HT1080 (cell line): Measurements from ENCODE around the gene PET100. TPM values are rescaled to one million over a fixed set of nuclear protein-coding genes. Genes with fewer than 3 reads are reported as not detected.

Experiments used
- DNase-seq: peaks from one replicate; pipeline ENCODE4 v3.0.0-alpha.2; 2015; ENCODE audit warnings: low read depth
- total RNA-seq: library from RNA; depleted of rRNA; stranded (reverse); fragments of >200 nt; shearing (Covaris generic); gene quantifications from 2 replicates; pipeline ENCODE4 v1.2.3, GENCODE V29; 2014

The PET100 gene
- total RNA-seq, 1 experiment from 2014 or later: 18.5 TPM

- no peak for DNase-seq
These were observed 17.9 kb upstream of the PET100 start for GRCh38 chr19:7611541-7612279.

DNA sequence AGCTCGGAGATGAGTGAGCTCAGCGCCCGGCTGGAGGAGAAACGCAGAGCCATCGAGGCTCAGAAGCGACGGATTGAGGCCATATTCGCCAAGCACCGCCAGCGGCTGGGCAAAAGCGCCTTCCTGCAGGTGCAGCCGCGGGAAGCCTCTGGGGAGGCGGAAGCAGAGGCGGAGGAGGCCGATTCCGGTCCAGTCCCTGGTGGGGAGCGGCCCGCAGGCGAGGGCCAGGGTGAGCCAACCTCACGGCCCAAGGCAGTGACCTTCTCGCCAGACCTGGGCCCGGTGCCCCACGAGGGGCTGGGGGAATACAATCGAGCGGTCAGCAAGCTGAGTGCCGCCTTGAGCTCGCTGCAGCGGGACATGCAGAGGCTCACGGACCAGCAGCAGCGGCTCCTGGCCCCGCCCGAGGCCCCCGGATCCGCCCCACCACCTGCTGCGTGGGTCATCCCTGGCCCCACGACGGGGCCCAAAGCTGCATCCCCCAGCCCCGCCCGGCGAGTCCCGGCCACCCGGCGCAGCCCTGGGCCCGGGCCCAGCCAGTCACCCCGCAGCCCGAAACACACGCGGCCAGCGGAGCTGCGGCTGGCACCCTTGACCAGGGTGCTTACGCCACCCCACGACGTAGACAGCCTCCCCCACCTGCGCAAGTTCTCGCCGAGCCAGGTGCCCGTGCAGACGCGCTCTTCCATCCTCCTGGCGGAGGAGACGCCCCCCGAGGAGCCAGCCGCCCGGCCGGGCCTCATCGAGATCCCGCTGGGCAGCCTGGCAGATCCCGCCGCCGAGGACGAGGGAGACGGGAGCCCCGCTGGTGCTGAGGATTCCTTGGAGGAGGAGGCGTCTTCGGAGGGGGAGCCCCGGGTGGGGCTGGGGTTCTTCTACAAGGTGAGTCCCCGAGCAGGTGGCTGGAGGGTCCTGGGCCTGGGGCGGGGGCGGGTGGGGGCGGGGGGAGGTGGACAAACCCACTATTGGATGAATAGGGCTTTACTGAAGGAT, 17.0 kb upstream of the PET100 start:
- DNase-seq: no peak

- no peak for DNase-seq
These were observed 14.5 kb upstream of the PET100 start for GRCh38 chr19:7614859-7615741.

- no peak for DNase-seq
These were observed 12.4 kb upstream of the PET100 start for GRCh38 chr19:7617172-7617571.

DNA sequence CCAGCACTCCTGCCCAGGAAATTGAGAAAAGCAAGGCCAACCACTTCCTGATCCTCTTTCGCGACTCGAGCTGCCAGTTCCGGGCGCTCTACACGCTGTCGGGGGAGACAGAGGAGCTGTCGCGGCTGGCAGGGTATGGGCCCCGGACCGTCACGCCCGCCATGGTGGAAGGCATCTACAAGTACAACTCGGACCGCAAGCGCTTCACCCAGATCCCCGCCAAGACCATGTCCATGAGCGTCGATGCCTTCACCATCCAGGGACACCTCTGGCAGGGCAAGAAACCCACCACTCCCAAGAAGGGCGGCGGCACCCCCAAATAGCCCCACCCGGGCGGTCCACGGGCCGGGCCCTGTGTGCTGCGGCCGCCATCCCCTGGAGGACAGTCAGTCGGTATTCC, 11.9 kb upstream of the PET100 start:
- DNase-seq: no peak

- DNase-seq: no peak
These were observed 11.2 kb upstream of the PET100 start for GRCh38 chr19:7618348-7618747.

DNA sequence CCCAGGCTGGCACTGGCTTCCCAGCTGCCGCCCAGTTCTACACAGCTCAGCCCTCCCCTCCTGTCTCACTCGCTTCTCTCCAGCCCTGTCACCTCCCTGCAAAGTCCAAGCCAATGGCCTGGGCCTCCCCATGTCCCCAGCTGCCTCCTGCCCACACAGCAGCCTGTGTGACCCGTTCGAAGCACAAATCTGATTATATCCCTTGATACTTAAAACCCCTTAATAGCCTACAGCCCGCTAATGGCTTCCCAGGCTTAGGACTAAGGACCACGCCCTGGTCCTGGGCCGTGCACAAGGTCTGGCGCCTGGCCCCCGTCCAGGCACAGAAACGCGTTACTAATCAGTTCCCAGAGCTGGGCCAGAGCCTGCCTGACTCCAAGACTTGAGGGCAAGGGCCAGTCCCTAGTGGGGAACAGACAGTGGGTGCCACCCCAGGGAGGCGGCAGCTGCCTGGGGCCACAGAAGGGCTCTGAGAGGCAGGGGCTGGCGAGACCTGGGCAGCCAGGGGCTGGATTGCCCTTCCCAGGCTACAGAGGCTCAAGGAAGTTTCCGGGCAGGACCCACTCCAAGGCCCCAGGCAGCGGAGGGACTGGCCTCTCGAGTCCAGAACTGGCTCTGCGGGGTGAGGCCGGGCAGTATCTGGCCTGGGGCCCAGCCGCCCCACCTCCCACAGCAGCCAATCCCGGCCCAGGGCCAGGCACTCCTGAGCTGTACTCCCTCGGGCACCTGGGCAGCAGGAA, 10.7 kb upstream of the PET100 start:
- DNase-seq: no peak

- DNase-seq: no peak
These were observed 9.7 kb upstream of the PET100 start for GRCh38 chr19:7619671-7620441.

DNA sequence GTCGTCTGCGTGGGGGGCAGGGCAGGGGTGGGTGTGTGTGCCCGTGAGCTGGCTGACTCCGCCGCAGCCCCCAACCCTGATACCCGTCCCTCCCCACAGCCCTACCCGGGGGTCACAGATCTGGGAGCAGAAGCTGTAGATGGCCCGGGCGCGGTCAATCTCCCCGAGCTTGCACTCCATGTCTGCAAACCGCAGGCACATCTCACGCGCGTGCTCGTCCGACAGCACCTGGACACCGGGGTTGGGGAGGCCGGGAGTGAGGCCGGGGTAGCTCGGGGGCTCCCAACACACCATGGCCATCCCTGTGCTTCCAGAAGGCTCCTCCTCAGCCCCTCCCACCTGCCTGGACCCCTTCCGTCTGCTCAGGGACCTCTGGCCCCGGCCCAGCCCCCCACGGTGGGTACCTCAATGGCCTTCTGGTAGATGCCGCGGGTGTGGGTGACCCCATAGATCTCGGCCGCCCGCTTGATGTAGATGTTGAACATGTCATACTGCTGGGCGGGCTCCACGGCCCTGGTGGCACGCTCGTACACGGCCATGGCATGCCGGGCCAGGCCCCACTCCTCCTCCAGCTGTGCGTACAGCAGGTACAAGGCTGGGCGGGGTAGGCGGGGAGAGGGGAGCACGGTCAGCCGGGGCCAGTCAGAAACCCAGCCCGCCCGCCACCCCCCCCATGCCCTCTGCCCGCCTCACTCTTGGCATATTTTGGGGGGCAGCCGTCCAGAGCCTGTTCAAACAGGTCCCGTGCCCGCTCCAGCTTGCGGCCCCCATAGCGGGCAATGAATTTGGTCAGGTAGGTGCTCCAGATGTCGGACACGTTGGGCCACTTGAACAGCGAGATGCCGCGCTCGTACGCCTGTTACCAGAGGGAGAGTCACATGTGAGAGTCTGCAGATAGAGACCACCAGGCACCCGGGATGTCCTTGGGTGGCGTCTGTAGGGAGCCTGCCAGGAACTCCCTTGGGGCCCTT, 8.9 kb upstream of the PET100 start:
- no peak for DNase-seq

DNA sequence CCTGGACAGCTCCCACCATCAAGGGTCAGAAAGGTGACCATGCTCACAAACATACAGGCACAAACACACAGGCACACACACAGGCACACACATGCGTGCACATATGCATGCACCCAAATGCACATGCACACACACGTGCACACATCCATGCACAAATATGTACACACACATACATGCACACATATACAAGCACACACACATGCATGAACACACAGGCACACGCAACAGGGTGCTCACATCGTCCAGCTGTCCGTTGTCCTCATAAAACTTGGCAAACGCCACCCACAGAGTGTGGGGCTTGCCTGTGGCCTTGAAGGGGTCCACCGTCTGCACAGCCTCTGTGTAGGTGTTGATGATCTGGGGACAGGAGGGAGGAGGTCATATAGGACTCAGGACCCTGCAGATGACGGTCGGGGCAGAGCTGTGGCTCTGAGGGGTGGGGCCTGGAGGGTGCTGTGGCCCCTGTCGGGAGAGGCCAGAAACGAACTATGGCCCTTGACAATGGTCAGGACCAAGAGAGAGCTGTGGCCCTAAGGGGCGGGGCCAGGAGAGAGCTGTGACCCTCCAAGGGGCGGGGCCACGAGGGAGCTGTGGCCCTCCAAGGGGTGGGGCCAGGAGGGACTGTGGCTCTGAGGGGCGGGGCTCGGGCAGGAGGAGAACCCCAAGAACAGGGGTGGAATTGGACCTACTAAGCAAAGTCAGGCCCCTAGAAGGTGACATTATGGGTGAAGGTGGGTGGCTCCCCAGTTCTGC, 6.5 kb upstream of the PET100 start:
- no peak for DNase-seq

- DNase-seq: no peak
These were observed 5.6 kb upstream of the PET100 start for GRCh38 chr19:7623725-7624603.

DNA sequence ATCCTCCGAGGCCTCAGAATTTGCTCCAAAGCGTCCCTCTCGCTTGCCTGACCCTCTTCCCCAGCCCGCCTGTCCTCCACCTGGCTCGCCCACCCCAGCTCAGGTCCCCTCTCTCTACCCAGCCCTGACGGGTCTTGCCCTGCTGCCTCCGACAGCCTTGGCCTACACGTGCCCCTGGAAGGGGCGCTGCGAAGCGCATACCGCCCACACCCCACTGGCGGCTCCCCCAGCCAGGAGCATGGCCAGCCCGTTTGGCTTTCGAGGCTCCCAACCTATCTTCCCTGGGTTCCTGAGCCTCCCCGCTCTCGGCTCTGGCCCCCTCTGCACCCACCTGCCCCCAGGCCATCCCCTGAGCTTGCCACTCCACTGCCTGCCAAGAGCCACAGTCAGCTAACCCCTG, 4.8 kb upstream of the PET100 start:
- no peak for DNase-seq

DNA sequence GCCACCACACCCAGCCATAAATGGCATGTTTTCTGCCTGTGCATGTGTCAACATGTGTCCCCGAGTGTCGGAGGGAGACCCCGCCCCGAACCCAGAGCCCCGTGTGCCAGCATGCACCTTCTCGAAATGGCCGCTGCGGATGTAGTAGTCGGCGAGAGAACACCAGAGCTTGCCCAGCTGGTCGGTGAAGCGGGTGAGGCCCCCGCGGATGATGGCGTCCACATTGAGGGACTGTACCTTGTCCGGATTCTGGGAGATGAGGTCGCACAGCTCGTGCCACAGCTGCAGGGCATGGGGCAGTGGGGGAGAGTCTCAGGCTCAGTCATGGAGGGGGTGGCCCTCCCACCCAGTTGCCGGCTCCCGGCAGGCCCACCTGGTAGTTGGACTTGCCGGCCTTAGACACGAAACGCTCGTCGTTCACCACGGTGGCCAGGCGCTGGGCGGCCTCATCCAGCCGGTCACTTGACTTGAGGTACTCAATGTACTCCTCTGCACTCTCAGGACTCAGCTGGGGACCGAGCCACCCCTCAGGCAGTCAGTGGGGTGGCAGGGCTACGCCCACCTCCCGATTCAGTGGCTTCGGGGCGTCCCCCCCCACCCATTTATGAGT, 3.7 kb upstream of the PET100 start:
- no peak for DNase-seq

- no peak for DNase-seq
These were observed 2.4 kb upstream of the PET100 start for GRCh38 chr19:7627166-7627565.

DNA sequence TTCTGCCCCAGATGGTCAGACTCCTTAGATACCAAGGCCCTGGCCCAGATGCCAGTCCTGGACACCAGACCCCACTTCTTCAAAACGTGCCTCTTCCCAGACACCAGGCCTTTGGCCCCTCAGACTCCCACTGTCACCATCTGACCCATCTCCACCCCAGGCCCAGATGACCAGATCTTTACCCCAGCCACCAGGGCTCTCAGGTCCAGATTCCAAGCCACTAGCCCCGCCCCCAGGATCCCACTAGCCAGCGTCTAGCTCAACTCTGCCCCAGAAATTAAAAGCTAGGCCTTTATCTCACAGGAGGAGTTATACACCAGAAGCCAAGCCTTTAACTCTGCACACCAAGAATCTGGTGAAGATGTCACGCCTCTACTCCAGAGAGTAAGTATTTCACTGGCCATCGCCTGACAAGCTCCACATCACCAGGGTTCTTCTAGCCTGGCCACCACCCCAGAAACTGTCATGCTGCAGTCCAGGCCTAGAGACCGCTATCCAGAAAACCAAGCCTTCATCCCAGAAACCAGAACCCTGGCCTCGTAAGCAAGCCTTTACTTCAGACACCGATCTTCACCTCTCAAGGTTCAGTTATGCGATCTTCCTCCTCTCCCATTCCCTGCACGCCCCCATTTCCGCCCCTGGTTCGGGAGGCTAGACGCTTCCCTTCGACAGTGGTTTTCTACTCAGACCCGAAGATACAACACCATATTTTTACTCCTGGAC, 843 bp upstream of the PET100 start:
- DNase-seq: no peak

DNA sequence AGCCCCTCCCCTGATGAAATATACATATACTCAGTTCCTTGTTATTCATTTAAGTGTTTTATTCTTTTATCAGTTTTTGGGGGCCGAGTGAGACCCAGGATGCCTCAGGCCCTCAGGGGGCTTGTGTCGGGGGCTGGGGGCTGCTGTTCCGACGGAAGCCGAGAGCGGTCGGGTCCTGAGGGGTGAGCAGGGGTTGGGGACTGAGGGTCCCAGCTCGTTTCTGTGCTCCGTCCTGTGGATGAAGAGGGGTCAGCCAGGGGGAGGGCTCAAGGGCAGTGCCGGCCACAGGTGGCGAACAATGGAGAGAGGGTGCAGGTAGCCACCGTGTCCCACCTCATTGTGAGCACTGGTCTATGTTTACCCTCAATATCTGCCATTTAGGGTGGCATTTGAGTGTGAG, 2.0 kb downstream of the PET100 start:
- no peak for DNase-seq
